GM12872 (cell line): ENCODE data around the gene ENAH.

Source experiments
- TF ChIP-seq, protein P1 (sequence below): IDR thresholded peaks from 3 replicates; pipeline ENCODE4 v1.5.1; 2011; ENCODE audit warnings: low read depth, mild to moderate bottlenecking, low read length, moderate library complexity; ENCODE audit not compliant: insufficient read depth

ENAH gene

DNA sequence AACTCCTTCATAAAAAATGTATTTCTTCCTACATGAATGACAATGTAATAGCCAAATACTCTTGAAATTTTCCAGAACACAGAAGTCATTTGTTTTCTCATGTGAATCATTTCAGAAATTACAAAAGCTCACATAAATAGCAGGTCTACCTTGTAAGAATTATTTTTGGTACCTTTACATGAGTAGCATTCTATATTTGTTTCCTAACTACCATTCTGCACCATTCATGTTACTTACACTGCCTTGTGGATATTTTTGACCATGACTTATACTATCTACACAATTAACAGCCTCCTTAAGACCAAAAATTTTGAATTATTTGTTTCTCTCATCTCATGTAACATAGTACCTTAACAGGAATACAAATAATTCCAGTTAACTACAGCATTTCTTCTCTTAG, 109.6 kb downstream of the ENAH start:
- TF ChIP-seq, protein P1, sequence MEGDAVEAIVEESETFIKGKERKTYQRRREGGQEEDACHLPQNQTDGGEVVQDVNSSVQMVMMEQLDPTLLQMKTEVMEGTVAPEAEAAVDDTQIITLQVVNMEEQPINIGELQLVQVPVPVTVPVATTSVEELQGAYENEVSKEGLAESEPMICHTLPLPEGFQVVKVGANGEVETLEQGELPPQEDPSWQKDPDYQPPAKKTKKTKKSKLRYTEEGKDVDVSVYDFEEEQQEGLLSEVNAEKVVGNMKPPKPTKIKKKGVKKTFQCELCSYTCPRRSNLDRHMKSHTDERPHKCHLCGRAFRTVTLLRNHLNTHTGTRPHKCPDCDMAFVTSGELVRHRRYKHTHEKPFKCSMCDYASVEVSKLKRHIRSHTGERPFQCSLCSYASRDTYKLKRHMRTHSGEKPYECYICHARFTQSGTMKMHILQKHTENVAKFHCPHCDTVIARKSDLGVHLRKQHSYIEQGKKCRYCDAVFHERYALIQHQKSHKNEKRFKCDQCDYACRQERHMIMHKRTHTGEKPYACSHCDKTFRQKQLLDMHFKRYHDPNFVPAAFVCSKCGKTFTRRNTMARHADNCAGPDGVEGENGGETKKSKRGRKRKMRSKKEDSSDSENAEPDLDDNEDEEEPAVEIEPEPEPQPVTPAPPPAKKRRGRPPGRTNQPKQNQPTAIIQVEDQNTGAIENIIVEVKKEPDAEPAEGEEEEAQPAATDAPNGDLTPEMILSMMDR: no peak

DNA sequence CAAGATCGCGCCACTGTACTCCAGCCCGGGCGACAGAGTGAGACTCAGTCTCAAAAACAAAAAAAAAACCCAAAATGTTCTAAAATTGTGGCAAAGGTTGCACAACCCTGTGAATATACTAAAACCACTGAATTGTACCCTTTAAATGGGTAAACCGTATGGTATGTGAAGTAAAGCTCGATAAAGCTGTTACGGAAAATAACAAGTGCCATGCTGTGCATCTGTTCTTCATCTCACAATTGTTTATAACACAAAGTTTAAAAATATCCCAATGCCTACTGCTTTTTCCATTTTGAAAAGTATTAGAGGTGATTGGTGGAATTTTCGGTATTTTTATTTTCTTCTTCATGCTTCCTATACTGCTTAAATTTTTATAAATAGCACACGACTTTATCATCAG, 111.5 kb downstream of the ENAH start:
- TF ChIP-seq, protein P1: no peak

DNA sequence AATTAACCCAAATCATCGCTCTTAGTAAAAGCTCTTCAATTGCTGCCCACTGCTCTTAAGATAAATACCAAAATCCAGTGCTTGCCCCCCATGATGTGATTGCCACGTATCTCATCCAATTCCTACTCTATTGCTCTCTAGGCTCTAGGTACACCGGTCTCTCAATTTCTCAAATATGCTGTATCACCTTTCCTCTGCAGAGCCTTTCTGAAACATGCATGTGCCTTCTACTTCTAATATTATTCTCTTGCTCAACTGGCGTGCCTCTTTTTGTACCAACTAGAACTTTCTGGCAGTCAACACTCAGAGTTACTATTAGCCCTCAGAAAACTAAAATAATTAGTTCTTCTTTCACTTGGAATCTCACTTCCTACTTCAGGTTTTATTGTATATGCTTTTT, 113.3 kb downstream of the ENAH start:
- TF ChIP-seq, protein P1: no peak

DNA sequence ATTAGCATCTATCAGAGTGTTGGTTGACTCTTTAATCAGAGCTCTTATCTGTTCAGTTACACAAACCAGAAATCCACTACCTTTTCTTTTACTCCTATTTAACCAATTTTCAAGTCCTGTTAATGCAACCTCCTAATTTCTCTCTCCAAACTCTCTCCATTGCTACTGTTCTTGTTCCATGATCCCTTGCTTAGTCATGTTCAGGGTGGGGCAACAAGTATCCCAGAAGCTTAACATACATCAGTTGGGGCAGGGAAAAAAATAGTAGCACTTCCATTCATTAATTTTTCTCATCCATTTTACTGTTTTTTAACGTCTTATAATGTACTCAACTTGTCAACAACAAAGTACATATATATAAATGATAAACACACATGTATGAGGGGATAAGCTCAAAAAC, 113.9 kb downstream of the ENAH start:
- TF ChIP-seq, protein P1: no peak

DNA sequence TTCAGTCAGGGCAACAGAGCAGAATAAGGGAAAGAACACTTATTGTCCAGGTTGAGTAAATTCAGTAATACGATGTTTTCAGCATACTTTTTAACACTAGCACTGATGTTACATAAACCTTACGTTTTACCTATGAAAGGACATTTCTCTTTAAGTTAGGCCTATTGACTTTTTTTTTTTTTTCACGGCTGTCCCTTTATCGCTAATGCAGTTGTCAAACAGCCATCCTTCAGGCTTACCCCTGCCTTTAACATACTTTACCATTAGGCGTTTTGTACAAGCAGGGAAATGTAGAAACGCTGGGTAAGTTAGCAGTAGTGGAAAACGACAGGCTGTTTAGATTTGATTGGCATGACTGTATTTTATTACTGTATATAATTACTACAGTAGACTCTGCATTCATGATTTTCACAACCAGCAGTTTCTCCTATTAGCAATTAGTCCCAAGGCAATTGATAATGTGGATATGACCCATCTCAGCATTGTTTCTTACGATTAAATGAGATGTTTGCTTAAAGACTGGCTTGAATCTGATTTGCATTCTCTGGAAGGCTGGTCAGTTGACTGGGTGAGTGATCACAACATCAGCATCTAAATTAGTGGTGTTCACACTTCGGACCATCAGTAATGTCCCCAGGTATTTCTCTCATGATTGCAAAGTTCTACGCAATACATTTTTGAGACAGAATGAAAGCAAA, 115.2 kb downstream of the ENAH start:
- TF ChIP-seq, protein P1: no peak

DNA sequence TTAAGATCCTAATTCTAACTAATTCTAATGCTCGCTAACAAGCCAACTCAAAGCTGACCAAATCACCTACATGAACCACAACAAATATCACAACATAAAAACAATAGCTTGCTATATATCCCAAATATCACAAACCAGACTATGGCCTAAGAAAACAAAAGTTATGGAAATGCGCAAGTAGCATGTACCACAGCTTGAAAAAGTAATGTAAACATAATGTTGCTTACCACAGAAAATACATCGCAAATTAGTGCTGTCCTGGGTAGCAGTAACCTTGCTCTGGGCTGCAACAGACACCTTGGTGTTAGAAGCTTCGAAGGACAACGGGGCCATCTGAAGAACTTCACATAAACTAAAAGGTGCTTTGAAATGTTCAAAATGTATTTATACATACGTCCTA, 117.6 kb downstream of the ENAH start:
- TF ChIP-seq, protein P1: no peak

DNA sequence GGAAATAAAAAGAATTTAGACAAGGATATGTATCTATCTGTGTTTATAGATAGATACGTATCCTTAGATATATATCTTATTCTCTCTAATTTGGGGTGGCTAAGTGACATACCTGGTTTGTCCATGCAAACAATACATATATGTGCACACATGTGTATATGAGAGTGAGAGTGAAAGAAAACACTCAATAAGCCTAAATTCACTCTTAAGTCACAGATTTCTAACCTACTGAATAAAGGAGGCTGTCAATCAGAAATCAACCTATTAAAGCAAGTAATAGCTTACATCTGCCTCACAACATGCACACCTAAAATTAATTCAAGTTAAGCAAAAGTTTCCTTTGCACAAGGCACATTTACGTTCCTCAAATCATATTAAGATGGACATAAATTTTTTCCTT, 118.2 kb downstream of the ENAH start:
- TF ChIP-seq, protein P1: no peak
